HL-60 (cell line): ENCODE measurements around the gene CPXM1.

Experiments
- CTCF ChIP-seq: IDR thresholded peaks from one replicate; pipeline ENCODE4 v1.5.1; 2011; ENCODE audit warnings: low read length, control low read depth, inconsistent platforms; ENCODE audit not compliant: insufficient read depth
- REST ChIP-seq: IDR thresholded peaks from 2 replicates; pipeline ENCODE4 v1.6.1; 2012; ENCODE audit warnings: low read depth; ENCODE audit not compliant: insufficient replicate concordance

- TF ChIP-seq CTCF (no peak), REST (no peak)
Measured at GRCh38 chr20:2771631-2772080, 28.8 kb downstream of the CPXM1 start.
